BE2C (cell line): Measurements from ENCODE around the gene FTCD.

Experiments used
- DNase-seq: peaks from one replicate; pipeline ENCODE4 v3.0.0-alpha.2; 2020
- H3K27me3 ChIP-seq: fragments of 250-450 bp; sonication (Bioruptor Pico); 2 replicates; pipeline ENCODE4 v1.5.1; 2020; ENCODE audit warnings: mild to moderate bottlenecking
- H3K36me3 ChIP-seq: fragments of 250-450 bp; sonication (Bioruptor Pico); 2 replicates; pipeline ENCODE4 v1.5.1; 2020; ENCODE audit warnings: mild to moderate bottlenecking
- H3K4me1 ChIP-seq: fragments of 250-450 bp; sonication (Bioruptor Pico); 2 replicates; pipeline ENCODE4 v1.5.1; 2020
- H3K4me3 ChIP-seq: 2 replicates; pipeline ENCODE4 v1.5.1; 2011; ENCODE audit warnings: low read depth, low read length
- H3K9me3 ChIP-seq: fragments of 250-450 bp; sonication (Bioruptor Pico); 2 replicates; pipeline ENCODE4 v1.5.1; 2020
- TF ChIP-seq, protein P1 (sequence below): IDR thresholded peaks from 2 replicates; pipeline ENCODE4 v1.5.1; 2012; ENCODE audit warnings: mild to moderate bottlenecking, low read depth, low read length

Gene FTCD

DNA sequence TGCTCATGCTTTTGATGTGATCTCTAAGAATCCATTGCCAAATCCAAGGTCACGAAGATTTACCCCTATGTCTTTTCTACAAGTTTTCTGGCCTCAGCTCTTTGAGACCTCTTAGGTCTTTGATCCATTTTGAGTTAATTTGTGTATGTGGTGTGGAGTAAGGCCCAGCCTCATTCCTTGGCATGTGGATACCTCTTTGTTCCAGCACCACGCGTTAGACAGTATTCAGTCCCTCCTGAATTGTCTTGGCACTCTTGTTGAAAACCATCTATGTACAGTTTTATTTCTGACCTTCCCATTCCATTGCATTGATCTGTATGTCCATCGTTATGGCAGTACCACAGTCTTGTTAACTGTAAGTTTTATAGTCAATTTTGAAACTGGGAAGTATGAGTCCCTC is 8.0 kb upstream of the FTCD start:
- TF ChIP-seq, protein P1, sequence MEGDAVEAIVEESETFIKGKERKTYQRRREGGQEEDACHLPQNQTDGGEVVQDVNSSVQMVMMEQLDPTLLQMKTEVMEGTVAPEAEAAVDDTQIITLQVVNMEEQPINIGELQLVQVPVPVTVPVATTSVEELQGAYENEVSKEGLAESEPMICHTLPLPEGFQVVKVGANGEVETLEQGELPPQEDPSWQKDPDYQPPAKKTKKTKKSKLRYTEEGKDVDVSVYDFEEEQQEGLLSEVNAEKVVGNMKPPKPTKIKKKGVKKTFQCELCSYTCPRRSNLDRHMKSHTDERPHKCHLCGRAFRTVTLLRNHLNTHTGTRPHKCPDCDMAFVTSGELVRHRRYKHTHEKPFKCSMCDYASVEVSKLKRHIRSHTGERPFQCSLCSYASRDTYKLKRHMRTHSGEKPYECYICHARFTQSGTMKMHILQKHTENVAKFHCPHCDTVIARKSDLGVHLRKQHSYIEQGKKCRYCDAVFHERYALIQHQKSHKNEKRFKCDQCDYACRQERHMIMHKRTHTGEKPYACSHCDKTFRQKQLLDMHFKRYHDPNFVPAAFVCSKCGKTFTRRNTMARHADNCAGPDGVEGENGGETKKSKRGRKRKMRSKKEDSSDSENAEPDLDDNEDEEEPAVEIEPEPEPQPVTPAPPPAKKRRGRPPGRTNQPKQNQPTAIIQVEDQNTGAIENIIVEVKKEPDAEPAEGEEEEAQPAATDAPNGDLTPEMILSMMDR: no peak
- Histone ChIP-seq H3K27me3 (no peaks in the 10 kb centered on the region), H3K36me3 (no peaks in the 10 kb centered on the region), H3K4me1 (no peaks in the 10 kb centered on the region), H3K9me3 (no peaks in the 10 kb centered on the region), H3K4me3 (no peak overlapping the region)
- no peak for DNase-seq

GRCh38 chr21:46161633-46162592 is 6.5 kb upstream of the FTCD start:
- peak; percentile 6 for DNase-seq
- Histone ChIP-seq H3K4me1 (no peaks in the 10 kb centered on the region), H3K36me3 (no peaks in the 10 kb centered on the region), H3K27me3 (no peaks in the 10 kb centered on the region), H3K4me3 (no peak overlapping the region), H3K9me3 (no peaks in the 10 kb centered on the region)
- TF ChIP-seq, protein P1: no peak

DNA sequence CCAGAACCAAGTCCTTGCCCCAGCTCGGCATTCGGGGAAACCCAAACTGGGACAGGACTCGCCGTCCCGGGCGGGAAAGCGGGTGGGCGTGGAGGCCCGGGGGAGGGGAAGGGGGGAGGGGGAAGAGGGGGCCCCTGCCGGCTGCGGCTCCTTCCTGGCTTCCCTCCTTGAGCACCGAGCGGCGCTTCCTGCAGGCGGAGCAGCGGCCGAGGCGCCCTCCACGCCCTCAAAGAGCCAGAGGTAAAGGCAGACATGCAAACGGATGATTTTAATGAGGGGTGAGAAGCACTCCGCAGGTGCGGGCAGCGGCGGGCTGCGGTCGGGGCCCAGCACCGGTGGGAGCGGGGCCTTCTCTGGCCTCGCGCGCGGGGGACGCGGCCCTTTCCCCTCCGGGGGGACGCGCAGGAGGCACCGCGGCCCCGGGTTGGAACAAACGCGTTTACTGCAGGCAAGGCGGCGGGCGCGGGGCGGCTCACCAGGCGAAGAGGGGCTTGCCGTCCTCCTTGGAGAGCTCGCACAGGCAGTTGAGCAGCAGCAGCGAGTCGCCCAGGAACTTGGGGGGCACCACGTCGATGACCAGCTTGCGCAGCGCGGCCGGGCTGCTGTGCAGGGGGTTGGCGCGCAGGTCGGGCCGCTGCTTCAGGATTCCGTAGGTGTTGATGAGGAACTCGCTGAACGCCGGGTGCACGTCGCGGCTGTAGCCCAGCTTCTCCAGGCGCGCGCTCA is 5.7 kb upstream of the FTCD start:
- Histone ChIP-seq H3K4me1 (no peaks in the 10 kb centered on the region), H3K9me3 (no peaks in the 10 kb centered on the region), H3K4me3 (no peak overlapping the region), H3K36me3 (no peaks in the 10 kb centered on the region), H3K27me3 (no peaks in the 10 kb centered on the region)
- peak; percentile 9 for DNase-seq
- TF ChIP-seq, protein P1: no peak

DNA sequence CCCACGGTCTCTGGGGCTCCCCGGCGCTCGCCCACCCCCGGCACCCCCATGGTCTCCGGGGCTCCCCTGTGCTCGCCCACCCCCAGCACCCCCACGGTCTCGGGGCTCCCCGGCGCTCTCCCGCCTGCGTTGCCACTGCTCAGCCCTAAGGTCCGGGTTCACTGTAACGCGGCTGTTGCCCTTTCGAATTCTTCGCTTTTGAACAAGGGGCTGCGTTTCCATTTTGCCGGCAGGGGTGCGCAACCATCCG is 5.2 kb upstream of the FTCD start:
- Histone ChIP-seq H3K9me3 (no peaks in the 10 kb centered on the region), H3K4me3 (no peak overlapping the region), H3K4me1 (no peaks in the 10 kb centered on the region), H3K27me3 (no peaks in the 10 kb centered on the region), H3K36me3 (no peaks in the 10 kb centered on the region)
- DNase-seq: no peak
- TF ChIP-seq, protein P1: no peak

DNA sequence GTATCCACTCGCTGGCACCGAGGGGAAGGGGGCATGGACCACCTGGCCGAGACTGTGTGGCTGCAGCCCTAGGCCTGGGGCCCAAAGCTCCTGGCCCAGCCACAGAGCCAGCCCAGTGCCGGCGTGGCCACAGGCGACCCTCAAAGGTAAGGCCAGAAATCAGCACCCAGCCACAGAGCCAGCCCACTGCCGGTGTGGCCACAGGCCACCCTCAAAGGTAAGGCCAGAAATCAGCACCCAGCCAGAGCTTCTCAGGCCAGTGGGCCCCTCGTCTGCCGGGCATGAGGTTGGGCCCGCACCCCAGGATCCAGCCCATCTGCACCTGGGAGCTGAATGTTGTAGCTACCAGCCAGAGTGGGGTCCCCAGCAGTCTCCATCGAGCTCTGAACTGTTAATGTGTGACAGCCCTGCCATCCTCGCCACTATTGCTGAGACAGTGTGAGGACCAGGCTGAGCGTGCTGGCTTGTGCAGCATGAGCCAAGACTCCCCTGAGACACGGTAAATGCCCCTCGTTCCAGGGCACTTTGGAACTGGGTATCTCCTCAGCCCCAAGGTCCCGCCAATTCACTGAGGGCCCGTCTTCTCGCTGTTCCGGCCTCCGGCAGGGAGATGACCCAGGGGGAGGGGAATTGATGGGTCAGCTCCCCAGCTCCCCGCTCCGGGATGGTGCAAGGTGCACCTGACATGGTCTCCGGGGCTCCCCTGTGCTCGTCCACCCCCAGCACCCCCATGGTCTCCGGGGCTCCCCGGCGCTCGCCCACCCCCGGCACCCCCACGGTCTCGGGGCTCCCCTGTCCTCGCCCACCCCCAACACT is 4.7 kb upstream of the FTCD start:
- Histone ChIP-seq H3K36me3 (no peaks in the 10 kb centered on the region), H3K27me3 (no peaks in the 10 kb centered on the region), H3K4me1 (no peaks in the 10 kb centered on the region), H3K9me3 (no peaks in the 10 kb centered on the region), H3K4me3 (no peak overlapping the region)
- TF ChIP-seq, protein P1: no peak
- DNase-seq: peak; percentile 5
